Measurements from ENCODE around the gene OTUD3.

The OTUD3 gene

DNA sequence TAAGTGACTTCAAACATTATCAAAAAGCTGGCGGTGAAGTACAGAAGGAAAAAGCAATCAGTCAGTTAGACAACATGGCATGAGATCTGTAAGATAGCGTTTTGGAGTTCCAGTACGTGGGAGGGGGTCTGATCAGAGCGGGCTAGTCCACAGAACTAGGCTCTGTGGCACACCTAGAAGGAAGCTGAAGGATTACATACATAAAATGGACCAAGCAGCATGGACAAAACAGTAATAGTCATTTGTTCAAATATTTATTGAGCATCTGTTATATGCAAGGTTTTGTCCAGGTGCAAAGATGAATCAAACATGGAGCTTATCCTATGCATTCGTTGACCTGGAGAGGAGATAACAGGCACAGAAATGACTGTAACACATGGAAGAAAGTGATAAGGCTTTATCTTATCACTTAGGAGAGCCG is 64.1 kb downstream of the OTUD3 start:
- DNase-seq (ENCODE audit: extremely low read depth in 1 of 2, low read depth in 1 of 2), result no peak

DNA sequence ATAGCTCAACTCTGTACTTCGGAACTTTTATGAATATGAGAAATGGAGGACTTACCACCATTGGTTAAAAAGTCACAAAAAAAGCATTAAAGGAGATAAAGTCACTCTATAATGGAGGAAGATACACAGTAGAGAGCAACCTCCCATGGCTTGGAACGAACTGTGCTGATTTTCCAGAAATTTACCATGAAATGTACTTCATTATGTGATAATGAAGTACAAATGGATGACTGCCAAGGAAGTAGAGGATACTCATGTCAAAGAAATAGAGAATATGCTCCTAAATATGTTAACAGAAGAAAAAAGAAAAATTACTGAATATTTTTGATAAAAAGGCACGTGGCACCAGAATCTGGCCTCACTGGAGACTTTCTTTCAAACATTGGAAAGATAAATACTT is 64.8 kb downstream of the OTUD3 start:
- DNase-seq (ENCODE audit: extremely low read depth in 1 of 2, low read depth in 1 of 2), result no peak

DNA sequence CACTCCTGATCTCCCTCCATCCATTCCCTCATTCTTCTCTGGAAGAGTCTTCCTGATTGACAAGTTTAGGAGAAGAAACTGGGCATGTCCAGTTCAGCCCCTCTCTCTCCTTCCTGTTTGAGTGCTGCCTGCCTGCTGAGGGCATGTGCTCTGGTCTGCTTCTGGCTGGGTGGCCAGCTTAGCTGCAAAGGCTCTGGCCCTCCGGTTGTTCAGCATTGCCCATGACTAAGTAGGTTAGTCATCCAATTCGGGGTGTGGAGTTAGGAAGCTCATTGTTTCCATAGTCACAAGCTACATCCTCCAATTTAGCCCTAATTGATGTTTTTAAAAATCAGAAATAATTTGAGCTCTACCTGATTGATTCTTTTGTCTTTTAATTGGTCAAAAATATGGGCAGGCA is 66.8 kb downstream of the OTUD3 start:
- no peak for DNase-seq (ENCODE audit: extremely low read depth in 1 of 2, low read depth in 1 of 2)

DNA sequence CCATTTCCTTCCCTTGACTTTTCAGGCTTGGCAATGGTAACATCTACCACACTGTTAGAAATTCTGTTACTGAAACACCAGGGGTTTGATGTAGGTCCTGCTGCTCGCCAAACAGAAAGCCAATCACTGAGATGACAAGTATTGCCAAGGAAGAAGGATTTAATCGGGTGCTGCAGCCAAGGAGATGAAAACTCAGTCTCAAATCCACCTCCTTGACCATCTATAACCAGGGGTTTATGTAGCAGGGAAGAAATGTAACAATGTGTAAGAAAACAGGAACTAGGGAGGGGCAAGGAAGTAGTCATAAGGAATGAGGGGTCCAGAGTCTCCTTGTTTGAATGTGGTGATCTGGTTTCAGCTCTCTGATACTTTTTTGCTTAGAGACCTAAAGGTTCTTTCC is 71.9 kb downstream of the OTUD3 start:
- no peak for DNase-seq (ENCODE audit: extremely low read depth in 1 of 2, low read depth in 1 of 2)

DNA sequence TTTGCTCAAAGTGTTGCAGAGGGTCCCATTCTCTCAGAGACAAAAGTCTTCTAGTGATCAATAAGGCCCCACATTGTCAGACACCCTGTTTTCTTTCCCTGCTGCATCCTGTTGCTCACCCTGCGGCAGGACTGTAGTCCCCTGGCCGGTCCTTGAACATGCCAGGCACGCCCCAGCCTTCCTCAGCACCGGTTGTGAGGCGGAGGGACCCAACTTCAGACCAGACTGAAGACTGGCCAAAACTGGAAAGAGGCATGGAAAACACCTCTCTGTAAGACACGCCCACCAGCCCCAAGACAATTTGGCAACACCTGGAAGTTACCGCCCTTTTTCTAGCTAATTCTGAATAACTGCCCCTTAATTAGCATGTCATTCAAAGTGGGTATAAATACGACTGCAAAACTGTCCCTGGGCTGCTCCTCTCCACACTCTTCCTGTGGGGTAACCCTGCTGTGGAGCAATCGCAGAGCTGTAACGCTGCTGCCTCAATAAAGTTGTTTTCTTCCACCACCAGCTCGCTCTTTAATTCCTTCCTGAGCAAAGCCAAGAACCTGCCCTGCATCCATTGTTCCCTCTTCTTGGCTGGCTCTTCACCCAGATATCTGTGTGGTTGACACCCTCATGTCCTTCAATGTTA is 73.5 kb downstream of the OTUD3 start:
- DNase-seq (ENCODE audit: extremely low read depth in 1 of 2, low read depth in 1 of 2), result no peak

DNA sequence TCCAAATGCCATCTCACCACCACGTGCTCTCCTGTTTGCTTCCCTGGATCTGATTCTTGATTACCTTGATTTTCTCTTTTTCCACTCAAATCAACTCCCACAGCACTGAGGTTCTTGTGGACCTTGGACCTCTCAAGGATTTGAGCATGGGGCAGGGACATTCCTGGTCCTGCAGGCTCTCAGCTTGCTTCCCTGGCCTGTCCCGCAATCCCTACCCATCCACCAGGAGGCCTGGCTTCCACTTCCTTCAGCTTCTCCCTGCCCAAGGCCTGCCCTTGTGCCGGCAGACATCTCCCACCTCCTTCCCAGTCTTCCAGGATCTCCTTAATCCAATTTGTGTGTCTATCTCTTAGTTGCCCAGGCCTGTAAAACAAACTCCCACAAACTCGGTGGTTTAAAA is 75.6 kb downstream of the OTUD3 start:
- DNase-seq (ENCODE audit: extremely low read depth in 1 of 2, low read depth in 1 of 2), result no peak

DNA sequence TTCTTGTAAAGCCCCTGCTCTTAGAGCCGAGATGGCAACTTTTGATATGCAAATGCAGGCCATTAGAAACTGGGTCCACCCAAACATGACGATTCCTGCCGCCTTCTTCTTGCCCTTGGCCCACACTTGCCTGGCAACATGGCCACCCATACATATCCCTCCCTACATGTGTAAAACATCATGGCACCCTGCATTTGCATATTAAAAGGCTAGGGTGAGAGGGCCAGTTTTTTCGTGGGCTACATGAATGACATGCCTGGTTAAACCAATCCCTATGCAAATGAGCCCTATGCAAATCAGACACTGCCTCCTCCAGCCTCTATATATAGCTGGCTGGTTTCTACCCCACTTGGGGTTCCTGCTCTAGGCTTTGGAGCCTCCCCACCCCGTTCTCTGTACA is 78.4 kb downstream of the OTUD3 start:
- DNase-seq (ENCODE audit: extremely low read depth in 1 of 2, low read depth in 1 of 2), result no peak

All from activated CD8-positive, alpha-beta memory T cell treated with anti-CD3 and anti-CD28 coated beads for 1 hour (primary cell).